Dendritic cell treated with granulocyte-macrophage colony-stimulating factor and Interleukin-4, amounts not matched to agents 40 ng/mL and 50 ng/mL, for 4 days (primary cell): ENCODE results near the gene AATF.

Experiments
- H3K27ac Mint-ChIP-seq: one replicate; pipeline ENCODE4 v1.8.0; 2022; ENCODE audit warnings: mild to moderate bottlenecking, mixed read lengths
- H3K27me3 Mint-ChIP-seq: one replicate; pipeline ENCODE4 v1.8.0; 2022; ENCODE audit warnings: mild to moderate bottlenecking, mixed read lengths
- H3K36me3 Mint-ChIP-seq: one replicate; pipeline ENCODE4 v1.8.0; 2022; ENCODE audit warnings: low read depth, mixed read lengths
- H3K4me1 Mint-ChIP-seq: one replicate; pipeline ENCODE4 v1.8.0; 2022; ENCODE audit warnings: low read depth, mixed read lengths
- H3K4me3 Mint-ChIP-seq: one replicate; pipeline ENCODE4 v1.8.0; 2022; ENCODE audit warnings: mild to moderate bottlenecking, moderate library complexity, mixed read lengths
- H3K9me3 Mint-ChIP-seq: one replicate; pipeline ENCODE4 v1.8.0; 2022; ENCODE audit warnings: mixed read lengths
- intact Hi-C: fragments of 100-400 bp; cut with micrococcal nuclease; formaldehyde crosslinking; loops from one replicate; pipeline ENCODE4 v1.15.0; 2022

AATF gene

DNA sequence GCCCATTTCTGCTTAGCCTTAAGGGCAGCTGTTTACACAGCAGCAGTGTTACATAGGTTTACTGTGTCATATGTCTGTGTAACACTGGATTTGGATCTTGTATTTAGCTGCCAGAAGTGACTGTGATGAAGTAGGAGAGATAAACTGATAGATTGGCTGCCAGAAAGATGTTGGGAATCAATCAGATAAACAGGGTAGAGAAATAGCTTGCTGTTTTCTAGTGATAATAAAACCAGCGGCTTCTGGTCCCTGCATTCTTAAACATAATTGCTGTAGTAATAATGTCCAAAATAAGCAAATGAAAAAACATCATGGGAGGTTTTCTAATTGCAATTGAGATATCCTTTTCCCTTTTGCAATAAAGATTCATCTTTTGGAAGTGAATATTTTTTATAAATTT lies 68.7 kb downstream of the AATF start:
- Mint-ChIP-seq H3K9me3 (no peaks in the 10 kb centered on the region), H3K27ac (no peak overlapping the region), H3K4me3 (no peak overlapping the region), H3K36me3 (peaks cover 64% of the 10 kb centered on the region), H3K4me1 (peaks cover under 1% of the 10 kb centered on the region), H3K27me3 (no peaks in the 10 kb centered on the region)
- intact Hi-C loops: no loop called here

DNA sequence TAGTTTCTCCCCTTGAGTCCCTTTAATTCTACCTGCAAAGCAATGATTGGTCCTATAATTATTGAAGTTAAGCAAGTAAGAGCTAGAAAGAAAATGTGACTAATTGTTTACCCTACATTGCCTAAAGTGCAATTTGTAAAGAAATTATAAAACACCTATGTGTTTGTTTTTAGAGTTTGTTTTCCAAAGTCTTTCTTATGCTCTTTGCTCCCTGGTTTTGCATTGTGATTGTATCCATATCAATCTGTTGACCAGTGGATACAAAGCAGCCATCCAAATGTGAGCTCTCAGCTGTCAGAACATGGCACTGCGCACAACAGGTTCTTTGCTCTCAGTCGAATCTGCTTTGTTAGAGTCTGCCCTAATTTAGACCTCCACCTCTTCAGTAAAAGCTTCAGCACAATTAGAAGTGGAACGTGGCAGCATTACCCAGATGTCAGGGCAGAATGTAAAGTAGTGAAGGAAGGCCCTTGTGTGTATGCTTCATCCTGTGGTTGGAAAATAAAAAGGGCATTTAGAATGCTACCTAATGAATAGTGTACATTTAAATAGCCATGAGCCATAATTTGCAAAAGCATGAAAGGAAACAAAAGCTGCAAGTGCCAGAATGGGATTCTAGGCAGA lies 70.5 kb downstream of the AATF start:
- H3K4me3 Mint-ChIP-seq: no peak overlapping the region
- H3K4me1 Mint-ChIP-seq: peaks cover 5% of the 10 kb centered on the region
- peaks cover 66% of the 10 kb centered on the region for H3K36me3 Mint-ChIP-seq
- H3K27ac Mint-ChIP-seq: no peak overlapping the region
- H3K9me3 Mint-ChIP-seq: no peaks in the 10 kb centered on the region
- no peaks in the 10 kb centered on the region for H3K27me3 Mint-ChIP-seq
- intact Hi-C loops: no loop called here

DNA sequence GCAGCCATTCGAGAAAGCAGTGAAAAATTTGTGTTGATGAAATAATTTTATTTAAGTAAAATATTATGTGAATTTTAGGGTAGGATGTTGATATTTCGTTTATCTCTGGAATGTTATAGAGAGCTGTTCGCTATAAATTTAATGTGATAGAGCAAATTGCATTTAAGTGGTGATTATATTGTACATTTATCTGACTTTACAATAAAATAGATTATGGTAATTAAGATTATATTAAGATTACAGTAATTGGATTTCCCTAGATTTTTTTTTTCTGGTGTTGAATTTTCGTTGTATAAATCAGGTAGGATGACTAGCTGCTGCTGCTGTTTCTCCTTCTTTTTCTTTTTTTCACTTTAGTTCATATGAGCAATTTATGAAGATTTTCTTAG lies 71.0 kb downstream of the AATF start:
- Mint-ChIP-seq H3K27ac (no peak overlapping the region), H3K27me3 (no peaks in the 10 kb centered on the region), H3K4me1 (peaks cover 5% of the 10 kb centered on the region), H3K36me3 (peaks cover 68% of the 10 kb centered on the region), H3K4me3 (no peak overlapping the region), H3K9me3 (no peaks in the 10 kb centered on the region)
- intact Hi-C loops: no loop called here

DNA sequence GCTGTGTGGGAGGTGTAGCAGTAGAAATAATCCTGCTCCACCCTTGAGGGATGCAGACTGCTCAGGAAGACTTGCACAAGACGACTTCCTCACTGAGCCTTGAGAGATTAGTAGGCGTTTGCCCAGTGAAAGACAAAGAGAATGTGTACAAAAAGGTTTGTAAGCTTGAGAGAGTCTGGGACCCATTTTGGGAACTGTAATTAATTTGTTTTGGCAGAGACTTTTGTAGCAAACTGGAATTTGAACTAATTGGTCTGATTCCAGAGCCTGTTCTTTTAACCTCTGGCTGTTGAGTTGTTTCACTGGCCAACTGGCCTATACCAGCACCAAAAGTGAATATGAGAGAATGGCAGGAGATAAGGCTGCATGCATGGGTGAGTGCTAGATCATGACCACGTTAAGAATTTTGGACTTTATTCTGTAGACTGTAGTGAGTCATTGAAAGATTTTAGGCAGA lies 75.5 kb downstream of the AATF start:
- Mint-ChIP-seq H3K4me1 (peaks cover 5% of the 10 kb centered on the region), H3K27ac (no peak overlapping the region), H3K36me3 (peaks cover 71% of the 10 kb centered on the region), H3K9me3 (no peaks in the 10 kb centered on the region), H3K27me3 (no peaks in the 10 kb centered on the region), H3K4me3 (no peak overlapping the region)
- intact Hi-C loops: no loop called here

DNA sequence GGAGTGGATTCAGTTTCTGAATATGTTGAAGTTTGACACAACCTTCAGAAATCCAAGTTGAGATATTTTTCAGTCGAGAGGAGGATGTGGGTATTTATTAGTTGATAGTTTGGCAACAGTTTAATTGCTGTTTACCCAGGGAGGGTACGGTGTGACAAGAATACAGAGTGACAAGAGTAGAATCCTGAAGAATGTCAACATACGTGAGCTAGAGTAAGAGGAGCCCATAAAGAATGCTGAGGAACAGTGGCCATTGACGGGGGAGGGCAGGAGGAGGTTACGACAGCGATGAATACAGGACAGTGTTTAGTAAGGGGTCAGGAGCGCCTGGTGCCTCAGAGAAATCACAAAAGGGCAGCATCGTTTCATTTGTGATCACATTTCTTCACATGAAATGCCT lies 76.5 kb downstream of the AATF start:
- intact Hi-C loops: no loop called here
- peaks cover 70% of the 10 kb centered on the region for H3K36me3 Mint-ChIP-seq
- H3K9me3 Mint-ChIP-seq: no peaks in the 10 kb centered on the region
- no peak overlapping the region for H3K27ac Mint-ChIP-seq
- peaks cover 5% of the 10 kb centered on the region for H3K4me1 Mint-ChIP-seq
- no peak overlapping the region for H3K4me3 Mint-ChIP-seq
- no peaks in the 10 kb centered on the region for H3K27me3 Mint-ChIP-seq

DNA sequence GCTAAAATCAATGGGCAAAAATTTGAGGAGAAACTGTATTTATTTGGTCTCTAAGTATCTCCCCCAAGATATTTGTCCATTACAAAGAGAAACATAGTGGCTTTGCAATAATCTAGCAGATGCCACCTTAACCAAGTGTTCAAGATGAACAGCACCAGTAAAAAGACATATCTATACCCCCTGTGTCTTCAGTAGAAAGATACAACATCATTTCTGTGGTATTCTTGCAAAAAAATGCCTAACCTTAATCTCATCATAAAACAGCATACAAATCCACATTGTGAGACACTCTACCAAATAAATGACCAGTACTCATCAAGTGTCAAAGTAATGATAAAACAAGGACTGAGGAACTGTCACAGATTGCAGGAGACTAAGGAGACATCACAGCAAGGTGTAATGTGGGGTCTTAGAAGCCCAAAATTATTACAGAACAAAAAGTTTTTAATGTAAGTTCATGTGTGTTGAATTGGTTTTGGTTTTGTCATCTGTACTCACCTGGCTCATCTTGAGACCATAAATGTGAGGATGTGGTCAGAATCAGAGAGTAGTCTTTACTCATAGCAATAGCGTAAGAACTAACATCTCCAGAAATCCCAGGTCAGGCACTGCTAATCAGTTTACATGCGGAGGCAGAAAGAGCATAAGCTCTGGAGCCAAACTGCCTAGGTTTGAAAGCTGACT lies 77.2 kb downstream of the AATF start:
- H3K27me3 Mint-ChIP-seq: no peaks in the 10 kb centered on the region
- peaks cover 5% of the 10 kb centered on the region for H3K4me1 Mint-ChIP-seq
- peaks cover 65% of the 10 kb centered on the region for H3K36me3 Mint-ChIP-seq
- H3K9me3 Mint-ChIP-seq: no peaks in the 10 kb centered on the region
- no peak overlapping the region for H3K4me3 Mint-ChIP-seq
- no peak overlapping the region for H3K27ac Mint-ChIP-seq
- intact Hi-C loops: no loop called here

DNA sequence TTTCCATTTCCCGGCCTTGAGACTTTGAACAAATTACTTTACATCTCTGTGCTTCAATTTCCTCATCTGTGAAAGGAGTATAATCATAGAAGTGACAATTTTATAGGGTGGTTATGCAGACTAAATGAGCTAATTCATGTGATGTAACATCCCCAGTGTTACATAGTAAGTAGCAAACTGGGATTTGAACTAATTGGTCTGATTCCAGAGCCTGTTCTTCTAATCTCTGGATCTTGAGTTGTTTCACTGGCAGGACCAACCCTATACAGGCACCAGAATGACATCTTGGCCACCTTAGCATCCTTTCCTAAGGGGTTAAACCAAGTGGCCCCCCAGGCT lies 77.7 kb downstream of the AATF start:
- H3K27me3 Mint-ChIP-seq: no peaks in the 10 kb centered on the region
- H3K9me3 Mint-ChIP-seq: no peaks in the 10 kb centered on the region
- H3K27ac Mint-ChIP-seq: no peak overlapping the region
- peaks cover 5% of the 10 kb centered on the region for H3K4me1 Mint-ChIP-seq
- peaks cover 65% of the 10 kb centered on the region for H3K36me3 Mint-ChIP-seq
- intact Hi-C loops: no loop called here
- no peak overlapping the region for H3K4me3 Mint-ChIP-seq

DNA sequence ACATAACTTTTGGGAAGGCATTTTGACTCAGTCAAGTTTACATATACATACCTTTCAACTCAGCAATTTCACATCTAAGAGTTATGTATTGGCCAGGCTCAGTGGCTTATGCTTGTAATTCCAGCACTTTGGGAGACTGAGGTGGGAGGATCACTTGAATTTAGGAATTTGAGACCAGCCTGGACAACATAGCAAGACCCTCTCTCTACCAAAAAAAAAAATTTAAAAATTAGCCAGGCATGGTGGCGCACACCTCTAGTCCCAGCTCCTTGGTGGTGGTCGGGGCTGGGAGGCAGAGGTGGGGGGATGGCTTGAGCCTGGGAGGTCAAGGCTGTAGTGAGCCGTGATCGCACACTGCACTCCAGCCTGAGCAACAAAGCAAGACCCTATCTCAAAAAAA lies 79.3 kb downstream of the AATF start:
- no peak overlapping the region for H3K4me3 Mint-ChIP-seq
- intact Hi-C loops: no loop called here
- H3K27me3 Mint-ChIP-seq: no peaks in the 10 kb centered on the region
- no peak overlapping the region for H3K27ac Mint-ChIP-seq
- H3K9me3 Mint-ChIP-seq: no peaks in the 10 kb centered on the region
- H3K36me3 Mint-ChIP-seq: peaks cover 60% of the 10 kb centered on the region
- H3K4me1 Mint-ChIP-seq: peaks cover 5% of the 10 kb centered on the region

DNA sequence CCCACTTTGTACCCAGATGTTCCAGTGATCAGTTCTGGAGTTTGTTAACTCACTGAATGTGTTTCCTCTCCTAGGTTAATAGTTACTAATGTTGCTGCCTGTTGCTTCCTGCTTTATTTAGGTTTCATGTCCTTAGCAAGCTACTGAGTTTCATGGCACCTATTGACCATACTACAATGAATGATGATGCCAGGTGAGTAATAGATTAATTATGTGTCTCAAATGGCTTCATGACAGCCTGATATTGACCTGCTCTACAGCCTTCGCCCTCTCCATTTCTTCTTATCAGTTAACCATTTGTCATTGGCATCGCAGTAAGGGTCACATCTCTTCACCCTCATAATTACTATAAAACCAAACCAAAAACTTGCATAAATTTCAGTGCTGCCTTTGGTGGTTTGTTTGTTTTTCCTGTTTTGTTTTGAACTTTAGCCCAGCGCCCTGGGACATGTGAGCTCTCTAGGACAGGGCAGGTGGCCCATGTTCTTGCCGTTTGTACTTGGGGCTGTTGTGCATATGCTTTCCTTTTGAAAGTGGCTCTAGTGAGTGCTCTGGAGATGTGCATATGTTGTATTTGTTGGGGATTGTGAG lies 82.8 kb downstream of the AATF start:
- Mint-ChIP-seq H3K9me3 (no peaks in the 10 kb centered on the region), H3K4me3 (no peak overlapping the region), H3K4me1 (no peaks in the 10 kb centered on the region), H3K36me3 (peaks cover 61% of the 10 kb centered on the region), H3K27me3 (no peaks in the 10 kb centered on the region), H3K27ac (no peak overlapping the region)
- intact Hi-C loops: no loop called here

DNA sequence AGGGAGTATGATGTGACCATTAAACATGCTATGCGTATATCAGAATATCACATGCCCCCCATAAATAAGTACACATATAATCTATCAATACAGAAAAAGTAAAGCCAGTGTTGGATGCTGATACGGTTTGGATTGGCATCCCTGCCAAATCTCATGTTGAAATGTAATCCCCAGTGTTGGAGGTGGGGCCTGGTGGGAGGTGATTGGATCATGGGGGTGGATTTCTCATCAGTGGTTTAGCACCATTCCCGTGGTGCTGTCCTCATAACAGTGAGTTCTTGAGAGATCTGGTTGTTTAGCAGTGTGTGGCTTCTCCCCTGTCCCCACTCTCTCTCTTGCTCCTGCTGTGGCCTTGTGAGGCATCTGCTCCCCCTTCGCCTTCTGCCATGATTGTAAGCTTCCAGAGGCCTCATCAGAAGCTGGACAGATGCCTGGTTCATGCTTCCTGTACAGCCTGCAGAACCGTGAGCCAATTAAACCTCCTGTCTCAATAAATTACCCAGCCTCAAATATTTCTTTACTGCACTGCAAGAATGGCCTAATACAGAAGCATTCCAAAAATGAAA lies 88.9 kb downstream of the AATF start:
- no peaks in the 10 kb centered on the region for H3K27me3 Mint-ChIP-seq
- H3K27ac Mint-ChIP-seq: no peak overlapping the region
- no peaks in the 10 kb centered on the region for H3K9me3 Mint-ChIP-seq
- H3K4me3 Mint-ChIP-seq: no peak overlapping the region
- peaks cover 67% of the 10 kb centered on the region for H3K36me3 Mint-ChIP-seq
- intact Hi-C loops: no loop called here
- no peaks in the 10 kb centered on the region for H3K4me1 Mint-ChIP-seq

DNA sequence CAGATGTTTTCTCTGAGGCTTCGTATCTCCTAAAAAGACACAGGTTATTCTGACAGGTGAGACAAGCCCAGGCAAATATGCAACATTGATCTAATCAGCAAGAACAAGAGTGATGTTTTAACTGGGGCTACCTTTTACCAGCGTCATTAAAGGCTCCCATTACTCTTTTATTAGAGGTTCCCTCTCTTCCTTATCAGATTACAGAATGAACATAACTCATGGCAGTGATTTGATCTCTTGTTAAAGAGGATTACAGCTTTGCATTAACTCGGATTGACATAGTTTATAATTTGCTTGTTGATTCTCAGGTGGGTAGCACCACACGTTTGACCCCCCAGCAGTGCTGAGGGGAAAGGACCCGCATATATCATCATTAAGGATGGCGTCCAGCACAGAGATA lies 90.5 kb downstream of the AATF start:
- H3K27me3 Mint-ChIP-seq: no peaks in the 10 kb centered on the region

DNA sequence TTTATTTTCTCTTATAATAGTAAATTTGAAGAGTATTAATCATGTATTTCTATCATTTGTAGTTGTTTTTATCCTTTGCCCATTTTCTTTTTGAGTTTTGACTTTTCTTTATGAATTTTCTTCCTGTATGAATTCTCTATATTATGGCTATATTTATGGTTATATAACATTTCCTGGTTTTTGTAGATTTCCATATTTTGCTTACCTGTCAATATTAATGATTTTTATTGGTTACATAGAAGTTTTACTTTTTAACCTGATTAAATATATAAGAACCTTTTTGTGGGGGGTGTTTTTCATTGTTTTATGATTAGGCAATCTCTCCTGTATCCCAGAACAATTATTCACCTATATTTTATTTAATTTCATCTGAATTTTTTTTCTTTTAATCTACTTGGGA lies 93.2 kb downstream of the AATF start:
- H3K9me3 Mint-ChIP-seq: no peaks in the 10 kb centered on the region
- intact Hi-C loops: no loop called here
- no peaks in the 10 kb centered on the region for H3K27me3 Mint-ChIP-seq
- H3K27ac Mint-ChIP-seq: no peak overlapping the region
- no peak overlapping the region for H3K4me3 Mint-ChIP-seq
- H3K36me3 Mint-ChIP-seq: peaks cover 64% of the 10 kb centered on the region
- no peaks in the 10 kb centered on the region for H3K4me1 Mint-ChIP-seq

More for the DNA sequence above, 90.5 kb downstream of the AATF start:
- Mint-ChIP-seq H3K27ac (no peak overlapping the region), H3K36me3 (peaks cover 70% of the 10 kb centered on the region), H3K4me3 (no peak overlapping the region), H3K9me3 (no peaks in the 10 kb centered on the region), H3K4me1 (no peaks in the 10 kb centered on the region)
- intact Hi-C loops: no loop called here

DNA sequence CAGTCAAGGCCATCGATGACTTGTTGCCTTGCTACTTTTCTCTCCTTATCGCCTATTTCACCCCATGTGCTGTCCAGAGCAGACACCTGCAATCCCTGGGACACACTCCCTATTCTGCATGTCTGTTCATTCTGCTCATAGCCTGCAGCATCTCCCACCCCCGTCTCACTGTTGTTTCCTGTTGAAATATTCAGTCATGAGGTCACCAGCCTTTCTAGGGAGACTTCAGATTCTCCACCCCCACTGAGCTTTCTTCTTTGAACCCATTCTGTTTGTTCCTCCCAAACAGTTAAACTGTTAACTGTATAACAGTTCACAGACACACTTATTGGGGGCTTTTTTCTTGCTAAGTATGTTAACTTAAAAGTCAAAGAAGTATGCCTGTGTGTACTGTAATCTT lies 94.4 kb downstream of the AATF start:
- Mint-ChIP-seq H3K4me3 (no peak overlapping the region), H3K36me3 (peaks cover 58% of the 10 kb centered on the region), H3K27me3 (no peaks in the 10 kb centered on the region), H3K4me1 (peaks cover 6% of the 10 kb centered on the region), H3K9me3 (no peaks in the 10 kb centered on the region), H3K27ac (no peak overlapping the region)
- intact Hi-C loops: no loop called here

DNA sequence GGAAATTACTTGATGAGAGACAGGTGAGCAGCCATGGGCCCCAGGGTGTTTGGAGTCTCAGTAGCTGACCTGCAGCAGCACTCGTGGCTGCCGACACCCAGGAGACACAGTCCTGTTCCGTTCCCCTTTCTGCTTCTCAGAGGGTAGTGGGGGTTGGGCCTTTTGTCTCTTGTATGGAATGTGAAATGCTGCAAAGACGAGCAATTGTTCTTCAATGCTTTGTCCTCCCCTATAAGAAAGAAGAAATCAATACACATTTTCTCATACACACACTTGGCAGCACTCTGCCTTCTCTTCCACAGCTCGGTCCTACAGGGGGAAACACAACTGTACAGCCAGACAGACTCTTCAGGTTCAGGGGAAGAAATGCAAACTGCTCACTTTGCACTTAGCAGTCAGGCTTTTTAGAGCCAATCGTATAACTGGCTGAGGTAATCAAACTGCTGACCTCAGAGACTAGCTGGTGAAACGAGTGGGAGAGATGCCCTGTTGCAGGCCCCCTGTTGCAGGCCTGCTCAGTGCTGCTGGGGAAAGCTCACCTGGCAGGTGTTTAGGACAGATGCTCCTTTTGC lies 96.7 kb downstream of the AATF start:
- H3K9me3 Mint-ChIP-seq: no peaks in the 10 kb centered on the region
- peaks cover 6% of the 10 kb centered on the region for H3K4me1 Mint-ChIP-seq
- H3K27ac Mint-ChIP-seq: no peak overlapping the region
- H3K4me3 Mint-ChIP-seq: no peak overlapping the region
- intact Hi-C loops: no loop called here
- no peaks in the 10 kb centered on the region for H3K27me3 Mint-ChIP-seq
- peaks cover 66% of the 10 kb centered on the region for H3K36me3 Mint-ChIP-seq
